ENCODE measurements around the gene CACNA2D2.

The CACNA2D2 gene

DNA sequence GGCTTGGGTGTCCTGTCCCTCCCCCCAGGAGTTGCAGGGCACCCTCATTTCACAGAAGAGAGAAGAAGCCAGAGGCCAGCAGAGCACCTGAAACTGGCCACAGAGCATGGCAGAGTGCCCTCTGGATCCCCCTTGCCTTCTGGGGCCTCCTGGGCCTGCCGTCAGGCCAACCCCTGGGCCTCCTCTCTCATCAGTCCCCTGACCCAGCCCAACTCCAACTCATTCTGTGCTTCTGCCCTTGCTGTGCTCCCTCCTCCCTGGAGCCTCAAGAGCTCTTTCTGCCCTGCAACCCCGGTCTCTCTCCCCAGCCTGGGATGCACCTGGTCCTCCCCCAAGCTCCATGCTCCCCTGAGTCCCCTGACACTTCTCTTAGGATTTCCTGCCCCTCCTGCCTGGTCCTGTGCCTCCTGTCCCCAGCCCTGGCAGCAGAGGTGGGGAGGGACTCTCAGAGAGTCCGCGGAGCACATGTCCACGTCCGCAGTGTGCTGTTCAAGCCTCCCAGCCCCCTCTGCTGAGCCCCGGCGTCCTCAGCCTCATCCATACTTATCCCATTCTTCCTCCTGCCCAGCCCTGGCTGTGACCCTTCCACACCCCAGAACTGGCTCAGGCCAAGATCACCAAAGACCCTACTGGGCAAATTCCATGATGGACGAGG, 30.5 kb upstream of the CACNA2D2 start:
- no peak overlapping the region for H3K4me2 ChIP-seq (ENCODE audit: low read length)
- no peaks in the 10 kb centered on the region for H3K79me2 ChIP-seq
- H3K27me3 ChIP-seq (ENCODE audit: control insufficient read depth, insufficient read depth, low read length) = no peaks in the 10 kb centered on the region
- no peak overlapping the region for H3K4me3 ChIP-seq (ENCODE audit: low read depth, low read length)
- no peak overlapping the region for H3K9ac ChIP-seq
- no peak overlapping the region for H2AFZ ChIP-seq
- no peak overlapping the region for H3K27ac ChIP-seq
- no peaks in the 10 kb centered on the region for H3K9me3 ChIP-seq (ENCODE audit: control insufficient read depth, low read length)
- H3K4me1 ChIP-seq = no peaks in the 10 kb centered on the region
- TF ChIP-seq CTCF (IDR thresholded peaks at IDR 0.05) = no peak
- no peaks in the 10 kb centered on the region for H3K36me3 ChIP-seq (ENCODE audit: control insufficient read depth, insufficient read depth, low read length)

DNA sequence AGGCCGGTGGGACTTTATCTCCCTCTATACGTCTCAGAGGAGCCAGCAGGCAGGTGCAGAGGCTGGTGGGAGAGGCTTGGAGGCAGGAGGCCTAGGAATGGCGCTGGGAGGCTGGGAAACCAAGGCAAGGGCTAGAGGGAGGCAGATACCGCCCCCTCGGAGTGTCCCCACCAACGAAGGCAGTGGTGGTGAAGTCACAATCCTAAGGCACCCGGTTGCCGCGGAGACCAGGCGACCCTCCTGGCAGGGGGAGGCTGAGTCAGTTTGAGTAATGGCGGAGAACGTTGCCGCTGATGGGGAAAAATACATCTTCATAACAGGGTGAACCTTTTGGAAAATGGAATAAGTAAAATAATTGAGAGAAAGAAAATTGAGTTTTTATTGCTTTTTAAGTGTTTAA, 29.9 kb upstream of the CACNA2D2 start:
- Histone ChIP-seq H3K27me3 (ENCODE audit: control insufficient read depth, insufficient read depth, low read length) (no peaks in the 10 kb centered on the region), H3K4me3 (ENCODE audit: low read depth, low read length) (no peak overlapping the region), H3K27ac (no peak overlapping the region), H3K36me3 (ENCODE audit: control insufficient read depth, insufficient read depth, low read length) (no peaks in the 10 kb centered on the region), H3K4me2 (ENCODE audit: low read length) (no peak overlapping the region), H3K9ac (no peak overlapping the region), H3K9me3 (ENCODE audit: control insufficient read depth, low read length) (no peaks in the 10 kb centered on the region), H2AFZ (no peak overlapping the region), H3K79me2 (no peaks in the 10 kb centered on the region), H3K4me1 (no peaks in the 10 kb centered on the region)
- no peak for TF ChIP-seq CTCF (IDR thresholded peaks at IDR 0.05)

- Histone ChIP-seq H3K36me3 (ENCODE audit: control insufficient read depth, insufficient read depth, low read length) (no peaks in the 10 kb centered on the region), H3K27ac (no peak overlapping the region), H3K4me2 (ENCODE audit: low read length) (no peak overlapping the region), H3K9me3 (ENCODE audit: control insufficient read depth, low read length) (no peaks in the 10 kb centered on the region), H3K4me3 (ENCODE audit: low read depth, low read length) (no peak overlapping the region), H2AFZ (no peak overlapping the region), H3K9ac (no peak overlapping the region), H3K4me1 (no peaks in the 10 kb centered on the region), H3K27me3 (ENCODE audit: control insufficient read depth, insufficient read depth, low read length) (no peaks in the 10 kb centered on the region), H3K79me2 (no peaks in the 10 kb centered on the region)
- no peak for TF ChIP-seq CTCF (IDR thresholded peaks at IDR 0.05)
Observed at GRCh38 chr3:50532062-50532705, 28.8 kb upstream of the CACNA2D2 start.

DNA sequence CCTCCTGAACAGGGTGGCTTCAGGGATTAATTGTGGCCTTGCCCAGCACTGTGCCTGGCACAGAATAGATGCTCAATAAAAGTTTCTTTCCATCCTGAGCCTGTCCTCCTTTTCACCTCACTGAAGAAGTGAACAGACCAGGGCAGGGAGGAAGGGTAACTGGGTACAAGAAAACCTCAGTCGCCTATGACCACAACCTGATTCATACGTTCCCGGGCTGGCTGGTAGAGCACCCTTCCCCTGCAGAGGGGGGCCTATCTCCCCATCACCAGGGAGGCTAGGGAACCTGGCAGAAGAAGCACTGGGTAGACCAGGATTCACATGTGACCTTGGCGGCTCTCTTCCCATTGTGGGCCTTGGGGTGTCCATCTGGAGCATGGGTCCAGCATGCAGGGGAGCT, 27.8 kb upstream of the CACNA2D2 start:
- Histone ChIP-seq H3K79me2 (no peaks in the 10 kb centered on the region), H3K4me1 (no peaks in the 10 kb centered on the region), H3K9ac (no peak overlapping the region), H3K4me3 (ENCODE audit: low read depth, low read length) (no peak overlapping the region), H3K36me3 (ENCODE audit: control insufficient read depth, insufficient read depth, low read length) (no peaks in the 10 kb centered on the region), H3K4me2 (ENCODE audit: low read length) (no peak overlapping the region), H3K9me3 (ENCODE audit: control insufficient read depth, low read length) (no peaks in the 10 kb centered on the region), H3K27ac (no peak overlapping the region), H3K27me3 (ENCODE audit: control insufficient read depth, insufficient read depth, low read length) (no peaks in the 10 kb centered on the region), H2AFZ (no peak overlapping the region)
- TF ChIP-seq CTCF (IDR thresholded peaks at IDR 0.05) = no peak

All from parathyroid adenoma (tissue), 2 donors.